HEK293 (cell line): ENCODE measurements around the gene SAP30.

ENCODE experiments used
- BCL6B ChIP-seq: fragments of 450-650 bp; formaldehyde crosslinking; IDR thresholded peaks from 2 replicates; pipeline ENCODE4 v1.5.1; 2017; ENCODE audit warnings: missing biosample characterization, missing genetic modification characterization
- HIC1 ChIP-seq: fragments of 450-650 bp; formaldehyde crosslinking; IDR thresholded peaks from 2 replicates; pipeline ENCODE4 v1.5.1; 2016; ENCODE audit warnings: missing biosample characterization, missing genetic modification characterization
- HOXD13 ChIP-seq: sonication (generic); formaldehyde crosslinking; IDR thresholded peaks from 2 replicates; pipeline ENCODE4 v1.8.0; 2022; ENCODE audit warnings: missing genetic modification reagents, borderline replicate concordance
- IKZF3 ChIP-seq: fragments of 450-650 bp; IDR thresholded peaks from 2 replicates; pipeline ENCODE4 v1.5.0; 2018; ENCODE audit warnings: missing biosample characterization, mild to moderate bottlenecking, missing genetic modification characterization, moderate library complexity
- KLF17 ChIP-seq: fragments of 450-650 bp; formaldehyde crosslinking; IDR thresholded peaks from 2 replicates; pipeline ENCODE4 v1.5.1; 2016; ENCODE audit warnings: missing biosample characterization, missing genetic modification characterization
- MZF1 ChIP-seq: fragments of 450-650 bp; formaldehyde crosslinking; IDR thresholded peaks from 2 replicates; pipeline ENCODE4 v1.5.1; 2017; ENCODE audit warnings: missing biosample characterization, missing genetic modification characterization, borderline replicate concordance
- SP2 ChIP-seq: fragments of 450-650 bp; formaldehyde crosslinking; IDR thresholded peaks from 2 replicates; pipeline ENCODE4 v1.5.1; 2016; ENCODE audit warnings: missing biosample characterization, missing genetic modification characterization
- YY1 ChIP-seq: fragments of 450-650 bp; formaldehyde crosslinking; IDR thresholded peaks from 2 replicates; pipeline ENCODE4 v1.5.1; 2018; ENCODE audit warnings: missing biosample characterization, missing genetic modification characterization
- YY2 ChIP-seq: fragments of 450-650 bp; formaldehyde crosslinking; IDR thresholded peaks from 2 replicates; pipeline ENCODE4 v1.5.1; 2016; ENCODE audit warnings: missing biosample characterization, missing genetic modification characterization
- ZBTB1 ChIP-seq: fragments of 450-650 bp; formaldehyde crosslinking; IDR thresholded peaks from 2 replicates; pipeline ENCODE4 v1.5.1; 2016; ENCODE audit warnings: missing biosample characterization, missing genetic modification characterization
- ZBTB48 ChIP-seq: fragments of 450-650 bp; formaldehyde crosslinking; IDR thresholded peaks from 2 replicates; pipeline ENCODE4 v1.5.1; 2016; ENCODE audit warnings: missing biosample characterization, missing genetic modification characterization
- ZBTB6 ChIP-seq: fragments of 450-650 bp; formaldehyde crosslinking; IDR thresholded peaks from 2 replicates; pipeline ENCODE4 v1.5.1; 2017; ENCODE audit warnings: missing biosample characterization, missing genetic modification characterization
- ZFHX2 ChIP-seq: fragments of 450-650 bp; formaldehyde crosslinking; conservative IDR thresholded peaks from 2 replicates; pipeline ENCODE4 v1.5.1; 2016; ENCODE audit warnings: missing biosample characterization, missing genetic modification characterization
- ZFP3 ChIP-seq: fragments of 450-650 bp; formaldehyde crosslinking; IDR thresholded peaks from 2 replicates; pipeline ENCODE4 v1.5.1; 2016; ENCODE audit warnings: low read depth, missing biosample characterization, missing genetic modification characterization
- ZFP37 ChIP-seq: fragments of 450-650 bp; formaldehyde crosslinking; IDR thresholded peaks from 2 replicates; pipeline ENCODE4 v1.5.1; 2016; ENCODE audit warnings: missing biosample characterization, missing genetic modification characterization
- ZNF121 ChIP-seq: fragments of 450-650 bp; formaldehyde crosslinking; IDR thresholded peaks from 2 replicates; pipeline ENCODE4 v1.5.1; 2016; ENCODE audit warnings: missing biosample characterization, missing genetic modification characterization
- ZNF169 ChIP-seq: fragments of 450-650 bp; formaldehyde crosslinking; IDR thresholded peaks from 2 replicates; pipeline ENCODE4 v1.5.1; 2016; ENCODE audit warnings: missing biosample characterization, missing genetic modification characterization
- ZNF274 ChIP-seq, 2 experiments: fragments of 200-500 bp in 1 of 2; fragments of 450-650 bp in 1 of 2; sonication (Bioruptor generic) in 1 of 2; formaldehyde crosslinking in 1 of 2; IDR thresholded peaks; 2 replicates each; pipeline versions ENCODE4 v1.5.1 to v1.6.1; 2014 to 2016; ENCODE audit warnings: borderline replicate concordance in 1 of 2, inconsistent platforms in 1 of 2, low read length in 1 of 2, missing biosample characterization in 1 of 2, missing genetic modification characterization in 1 of 2
- ZNF426 ChIP-seq: fragments of 450-650 bp; formaldehyde crosslinking; IDR thresholded peaks from 2 replicates; pipeline ENCODE4 v1.5.1; 2017; ENCODE audit warnings: missing biosample characterization, missing genetic modification characterization, mild to moderate bottlenecking, inconsistent platforms, moderate library complexity
- ZNF449 ChIP-seq: fragments of 450-650 bp; formaldehyde crosslinking; IDR thresholded peaks from 2 replicates; pipeline ENCODE4 v1.5.1; 2017; ENCODE audit warnings: missing biosample characterization, mild to moderate bottlenecking, missing genetic modification characterization, moderate library complexity
- ZNF473 ChIP-seq: fragments of 450-650 bp; formaldehyde crosslinking; IDR thresholded peaks from 2 replicates; pipeline ENCODE4 v1.5.1; 2017; ENCODE audit warnings: missing biosample characterization, missing genetic modification characterization
- ZNF518A ChIP-seq: fragments of 450-650 bp; formaldehyde crosslinking; conservative IDR thresholded peaks from 2 replicates; pipeline ENCODE4 v1.5.1; 2016; ENCODE audit warnings: low read depth, missing biosample characterization, missing genetic modification characterization
- ZNF529 ChIP-seq: fragments of 450-650 bp; formaldehyde crosslinking; IDR thresholded peaks from 2 replicates; pipeline ENCODE4 v1.5.1; 2017; ENCODE audit warnings: missing genetic modification characterization, missing biosample characterization; ENCODE audit not compliant: insufficient replicate concordance
- ZNF629 ChIP-seq: fragments of 450-650 bp; formaldehyde crosslinking; IDR thresholded peaks from 2 replicates; pipeline ENCODE4 v1.5.1; 2017; ENCODE audit warnings: missing biosample characterization, missing genetic modification characterization
- ZNF660 ChIP-seq: fragments of 450-650 bp; IDR thresholded peaks from 2 replicates; pipeline ENCODE4 v1.5.1; 2018; ENCODE audit warnings: missing biosample characterization, mild to moderate bottlenecking, missing genetic modification characterization
- ZNF792 ChIP-seq: fragments of 450-650 bp; formaldehyde crosslinking; IDR thresholded peaks from 2 replicates; pipeline ENCODE4 v1.5.1; 2016; ENCODE audit warnings: missing biosample characterization, missing genetic modification characterization
- ZSCAN16 ChIP-seq: fragments of 450-650 bp; formaldehyde crosslinking; IDR thresholded peaks from 2 replicates; pipeline ENCODE4 v1.5.1; 2016; ENCODE audit warnings: missing biosample characterization, missing genetic modification characterization

The SAP30 gene

GRCh38 chr4:173334891-173335752, 35.6 kb upstream of the SAP30 start (continued):
- TF ChIP-seq ZNF518A (tag by site-specific recombination) (no peak), ZNF449 (no peak), ZBTB48 (tag by site-specific recombination) (no peak), ZNF473 (tag by site-specific recombination) (no peak), ZFP37 (tag by site-specific recombination) (0 out of 2 replicates have a peak, but pooled peaks have one; percentile 29), ZNF629 (0 out of 2 replicates have a peak, but pooled peaks have one; percentile 7), ZNF426 (tag by site-specific recombination) (no peak), SP2 (peak; percentile 74), ZNF121 (tag by site-specific recombination) (no peak), MZF1 (no peak), ZNF529 (tag by site-specific recombination) (no peak), ZFP3 (no peak), ZFHX2 (tag by site-specific recombination) (no peak; the same call in 1 of the 2 replicates), KLF17 (tag by site-specific recombination) (no peak), HOXD13 (CRISPR knock-in tag) (no peak), ZBTB1 (no peak), ZSCAN16 (tag by site-specific recombination) (no peak), BCL6B (no peak), ZNF274 (IDR thresholded peaks at IDR 0.05; ENCODE audit: low read length) (no peak), ZNF274 (tag by site-specific recombination; IDR thresholded peaks at IDR 0.05; ENCODE audit: borderline replicate concordance) (no peak), IKZF3 (tag by site-specific recombination) (peak; percentile 73), HIC1 (tag by site-specific recombination) (peak; percentile 83), YY1 (tag by site-specific recombination) (no peak; the same call in 1 of the 2 replicates), ZNF169 (tag by site-specific recombination) (no peak), ZNF660 (no peak; the same call in 1 of the 2 replicates), ZNF792 (tag by site-specific recombination) (no peak), ZBTB6 (no peak), YY2 (tag by site-specific recombination) (no peak)
